Gastrocnemius medialis (tissue), 4 donors: ENCODE measurements around the gene NME5. TPM values are rescaled to one million over a fixed set of nuclear protein-coding genes. Genes with fewer than 3 reads are reported as not detected.

ENCODE experiments used
- ATAC-seq, 2 donors: fragments of 150-250 bp; one replicate each; pipeline ENCODE4 v1.9.1; 2016
- DNase-seq, 2 donors: peaks; one replicate each; pipeline ENCODE4 v3.0.0-alpha.2; 2019
- H3K27ac ChIP-seq, 4 donors: fragments of 200-600 bp; sonication (generic); 1 replicate in 1 of 4; 2 replicates in 3 of 4; pipeline ENCODE4 v1.5.1; 2016 to 2018; ENCODE audit warnings: mild to moderate bottlenecking in 2 of 4, moderate library complexity in 1 of 4
- H3K27me3 ChIP-seq, 3 donors: fragments of 200-600 bp; sonication (generic) in 2 of 3; 1 replicate in 1 of 3; 2 replicates in 2 of 3; pipeline versions ENCODE4 v1.5.1 to v1.6.0; 2016 to 2019; ENCODE audit warnings: mild to moderate bottlenecking in 1 of 3, moderate library complexity in 1 of 3
- H3K36me3 ChIP-seq, 2 donors: fragments of 200-600 bp; sonication (generic) in 1 of 2; one replicate each; pipeline ENCODE4 v1.5.1; 2017 to 2018
- H3K4me1 ChIP-seq, 2 donors: fragments of 200-600 bp; sonication (generic) in 1 of 2; one replicate each; pipeline ENCODE4 v1.5.1; 2016 to 2017; ENCODE audit warnings: mild to moderate bottlenecking in 2 of 2
- H3K4me3 ChIP-seq, 4 donors: fragments of 200-600 bp; sonication (generic) in 3 of 4; 1 replicate in 1 of 4; 2 replicates in 3 of 4; pipeline ENCODE4 v1.5.1; 2016 to 2019; ENCODE audit warnings: mild to moderate bottlenecking in 2 of 4
- H3K9me3 ChIP-seq, 3 donors: fragments of 200-600 bp; sonication (generic) in 2 of 3; 1 replicate in 1 of 3; 2 replicates in 2 of 3; pipeline ENCODE4 v1.5.1; 2016 to 2019
- POLR2A ChIP-seq, 2 donors: fragments of 450-650 bp; IDR thresholded peaks; one replicate each; pipeline ENCODE4 v1.6.1; 2017; ENCODE audit warnings: antibody characterized with exemption in 2 of 2, mild to moderate bottlenecking in 2 of 2, moderate library complexity in 2 of 2
- in situ Hi-C, 4 donors: fragments of 200-750 bp; cut with MboI; loops; one replicate each; pipeline versions ENCODE4 v1.15.0 to v1.8.0; 2017; ENCODE audit warnings: low sequenced_read_pairs in 4 of 4
- intact Hi-C: fragments of 100-400 bp; cut with DNase I; formaldehyde crosslinking; loops from one replicate; pipeline ENCODE4 v1.15.1; 2023; ENCODE audit warnings: low total_unique reads
- total RNA-seq, 4 donors: library from RNA; depleted of rRNA; stranded (reverse); fragments of >200 nt; gene quantifications; one replicate each; pipeline versions ENCODE4 v1.1.0 to v1.2.3, GENCODE V29; 2016
- TF ChIP-seq, protein P1 (sequence below), 5 experiments: fragments of 450-650 bp in 3 of 5; fragments of 200-600 bp in 2 of 5; sonication (generic) in 2 of 5; IDR thresholded peaks in 4 of 5; conservative IDR thresholded peaks in 1 of 5; 1 replicate in 4 of 5; 2 replicates in 1 of 5; pipeline ENCODE4 v1.5.1; 2016 to 2019; ENCODE audit warnings: antibody characterized with exemption in 5 of 5, mild to moderate bottlenecking in 3 of 5, moderate library complexity in 3 of 5

Gene NME5
- total RNA-seq, 4 donors from 2014 or later: 0.51 TPM; not detected in 2

DNA sequence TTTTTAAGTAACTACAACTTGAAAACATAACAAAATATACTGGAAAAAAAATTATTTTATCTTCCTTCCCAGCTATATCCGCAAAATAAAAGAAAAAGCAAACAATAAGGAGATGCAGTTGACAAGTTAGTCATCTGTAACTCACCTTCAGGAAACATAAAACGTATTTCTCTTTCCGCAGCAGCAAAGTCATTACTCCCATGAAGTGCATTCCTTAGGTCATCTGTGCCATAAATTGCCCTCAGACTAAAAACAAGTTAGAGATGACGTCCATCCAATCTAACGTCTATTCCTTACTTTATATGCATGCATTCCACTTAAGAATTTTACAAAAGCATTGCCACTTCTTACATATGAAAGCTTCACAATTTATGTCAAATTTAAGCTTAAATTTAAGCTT is 10.9 kb downstream of the NME5 start:
- Histone ChIP-seq H3K4me1 (no peaks in the 10 kb centered on the region), H3K4me3 (no peak overlapping the region), H3K36me3 (no peaks in the 10 kb centered on the region), H3K9me3 (no peaks in the 10 kb centered on the region), H3K27me3 (no peaks in the 10 kb centered on the region), H3K27ac (no peak overlapping the region)
- ATAC-seq (no peak), DNase-seq (no peak)
- intact Hi-C loops: no loop called here
- in situ Hi-C loops: loop anchor here in 3 of 4 donors (5.0 to 25.0 kb wide), 6 partner anchors 41 to 491 kb away; partner anchors contain the start of gene FAM13B (in 1 of the 3)
- no peak for TF ChIP-seq POLR2A (IDR thresholded peaks at IDR 0.05)
- TF ChIP-seq, protein P1, sequence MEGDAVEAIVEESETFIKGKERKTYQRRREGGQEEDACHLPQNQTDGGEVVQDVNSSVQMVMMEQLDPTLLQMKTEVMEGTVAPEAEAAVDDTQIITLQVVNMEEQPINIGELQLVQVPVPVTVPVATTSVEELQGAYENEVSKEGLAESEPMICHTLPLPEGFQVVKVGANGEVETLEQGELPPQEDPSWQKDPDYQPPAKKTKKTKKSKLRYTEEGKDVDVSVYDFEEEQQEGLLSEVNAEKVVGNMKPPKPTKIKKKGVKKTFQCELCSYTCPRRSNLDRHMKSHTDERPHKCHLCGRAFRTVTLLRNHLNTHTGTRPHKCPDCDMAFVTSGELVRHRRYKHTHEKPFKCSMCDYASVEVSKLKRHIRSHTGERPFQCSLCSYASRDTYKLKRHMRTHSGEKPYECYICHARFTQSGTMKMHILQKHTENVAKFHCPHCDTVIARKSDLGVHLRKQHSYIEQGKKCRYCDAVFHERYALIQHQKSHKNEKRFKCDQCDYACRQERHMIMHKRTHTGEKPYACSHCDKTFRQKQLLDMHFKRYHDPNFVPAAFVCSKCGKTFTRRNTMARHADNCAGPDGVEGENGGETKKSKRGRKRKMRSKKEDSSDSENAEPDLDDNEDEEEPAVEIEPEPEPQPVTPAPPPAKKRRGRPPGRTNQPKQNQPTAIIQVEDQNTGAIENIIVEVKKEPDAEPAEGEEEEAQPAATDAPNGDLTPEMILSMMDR (IDR thresholded peaks at IDR 0.05 in 4 of 5, conservative IDR thresholded peaks at IDR 0.05 in 1 of 5): no peak

DNA sequence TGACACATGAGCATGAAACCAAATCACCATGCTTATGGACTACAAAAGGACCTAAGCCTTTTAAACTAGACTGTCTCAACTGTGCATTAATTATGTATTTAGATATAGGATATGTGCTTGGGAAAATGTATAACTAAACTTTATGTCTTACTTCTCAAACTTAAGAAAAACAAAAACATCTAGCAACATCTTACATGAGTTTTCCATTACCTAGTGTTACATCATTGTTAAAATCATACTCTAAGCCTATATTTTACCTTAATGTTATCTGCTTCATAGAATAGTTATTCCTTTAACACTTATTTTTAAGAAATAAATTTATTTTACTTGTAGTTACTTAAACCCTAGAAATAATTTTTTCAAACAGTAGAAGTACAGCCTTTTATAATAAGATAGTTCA is 24.0 kb downstream of the NME5 start:
- Histone ChIP-seq H3K9me3 (no peaks in the 10 kb centered on the region), H3K4me3 (no peak overlapping the region), H3K4me1 (no peaks in the 10 kb centered on the region), H3K27me3 (peaks cover 0 to 8% (median 0%) of the 10 kb centered on the region in 3 donors), H3K27ac (no peak overlapping the region), H3K36me3 (no peaks in the 10 kb centered on the region)
- ATAC-seq (no peak), DNase-seq (no peak)
- TF ChIP-seq POLR2A (IDR thresholded peaks at IDR 0.05): no peak
- TF ChIP-seq, protein P1 (IDR thresholded peaks at IDR 0.05 in 4 of 5, conservative IDR thresholded peaks at IDR 0.05 in 1 of 5): no peak
- in situ Hi-C loops (no loop called here), intact Hi-C loops (no loop called here)

DNA sequence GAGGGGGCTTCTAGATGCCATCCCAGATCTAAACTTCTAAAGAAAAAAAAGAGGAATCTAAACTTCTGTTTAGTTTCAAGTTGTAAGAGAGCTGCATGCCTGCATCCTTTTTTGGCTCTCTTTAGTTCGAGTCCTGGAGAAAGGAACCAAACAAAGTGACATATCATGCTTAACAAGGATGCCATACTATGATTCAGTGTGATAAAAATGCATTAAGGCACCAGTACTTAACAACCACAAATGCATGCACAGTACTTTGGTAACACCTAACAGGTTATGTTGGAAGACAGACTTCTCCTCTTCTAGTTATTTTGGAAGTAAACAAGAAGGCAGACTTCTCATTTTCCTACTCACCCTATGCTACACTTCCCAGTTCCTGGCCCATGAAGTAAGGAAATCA is 27.3 kb downstream of the NME5 start:
- H3K36me3 ChIP-seq: no peaks in the 10 kb centered on the region
- intact Hi-C loops (no loop called here), in situ Hi-C loops (no loop called here)
- no peaks in the 10 kb centered on the region for H3K4me1 ChIP-seq
- no peak overlapping the region for H3K4me3 ChIP-seq
- no peak for TF ChIP-seq POLR2A (IDR thresholded peaks at IDR 0.05)
- TF ChIP-seq, protein P1 (IDR thresholded peaks at IDR 0.05 in 4 of 5, conservative IDR thresholded peaks at IDR 0.05 in 1 of 5): no peak
- no peaks in the 10 kb centered on the region for H3K9me3 ChIP-seq
- DNase-seq (no peak), ATAC-seq (no peak)
- no peak overlapping the region for H3K27ac ChIP-seq
- H3K27me3 ChIP-seq: peaks cover 0 to 8% (median 0%) of the 10 kb centered on the region in 3 donors

DNA sequence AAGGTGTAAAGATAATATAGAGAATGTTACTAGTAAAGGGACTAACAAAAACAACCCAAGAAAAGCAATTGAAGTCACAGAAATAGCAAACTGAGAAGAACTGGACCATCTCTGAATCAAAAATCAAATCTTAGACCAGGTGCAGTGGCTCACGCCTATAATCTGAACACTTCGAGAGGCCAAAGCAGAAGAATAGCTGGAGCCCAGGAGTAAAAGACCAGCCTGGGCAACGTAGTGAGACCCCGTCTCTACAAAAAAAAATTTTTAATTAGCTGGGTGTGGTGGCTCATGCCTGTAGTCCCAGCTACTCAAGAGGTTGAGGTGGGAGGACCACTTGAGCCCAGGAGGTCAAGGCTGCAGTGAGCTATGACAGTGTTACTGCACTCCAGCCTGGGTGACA is 28.0 kb downstream of the NME5 start:
- Histone ChIP-seq H3K9me3 (no peaks in the 10 kb centered on the region), H3K27ac (no peak overlapping the region), H3K4me1 (no peaks in the 10 kb centered on the region), H3K4me3 (no peak overlapping the region), H3K36me3 (no peaks in the 10 kb centered on the region), H3K27me3 (peaks cover 0 to 8% (median 0%) of the 10 kb centered on the region in 3 donors)
- in situ Hi-C loops (no loop called here), intact Hi-C loops (no loop called here)
- ATAC-seq (no peak), DNase-seq (no peak)
- TF ChIP-seq, protein P1 (IDR thresholded peaks at IDR 0.05 in 4 of 5, conservative IDR thresholded peaks at IDR 0.05 in 1 of 5): no peak
- TF ChIP-seq POLR2A (IDR thresholded peaks at IDR 0.05): no peak
